HG02981 (cell line): ENCODE data around the gene GCSAM.
A peak's percentile ranks its signal among the peaks of the same experiment; 100 is the strongest.

Source experiments
- ATAC-seq: cut with Tn5 transposase; IDR thresholded peaks from one replicate; pipeline ENCODE4 v1.9.1; 2021; ENCODE audit warnings: mild to moderate bottlenecking, moderate library complexity; ENCODE audit not compliant: unreplicated experiment

The GCSAM gene

DNA sequence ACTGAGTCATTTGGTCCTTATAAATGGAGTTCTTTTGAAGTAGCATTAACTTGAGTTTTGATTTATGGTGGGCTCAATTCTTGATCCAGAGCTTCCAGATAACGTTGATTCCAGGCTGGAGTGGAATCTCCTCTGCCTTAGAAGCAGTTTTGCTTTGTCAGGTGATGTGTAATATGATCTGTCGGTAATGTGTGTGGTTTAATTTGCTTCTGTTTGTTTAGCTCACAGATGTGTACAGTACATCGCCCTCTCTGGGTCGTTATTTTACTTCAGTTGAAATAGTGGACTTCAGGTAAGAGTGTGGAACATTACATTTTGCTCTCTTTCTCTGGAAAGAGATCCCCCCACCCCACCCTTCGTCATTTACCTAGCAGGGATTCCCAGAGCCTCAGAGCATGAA lies 23.7 kb downstream of the GCSAM start:
- ATAC-seq, result no peak

DNA sequence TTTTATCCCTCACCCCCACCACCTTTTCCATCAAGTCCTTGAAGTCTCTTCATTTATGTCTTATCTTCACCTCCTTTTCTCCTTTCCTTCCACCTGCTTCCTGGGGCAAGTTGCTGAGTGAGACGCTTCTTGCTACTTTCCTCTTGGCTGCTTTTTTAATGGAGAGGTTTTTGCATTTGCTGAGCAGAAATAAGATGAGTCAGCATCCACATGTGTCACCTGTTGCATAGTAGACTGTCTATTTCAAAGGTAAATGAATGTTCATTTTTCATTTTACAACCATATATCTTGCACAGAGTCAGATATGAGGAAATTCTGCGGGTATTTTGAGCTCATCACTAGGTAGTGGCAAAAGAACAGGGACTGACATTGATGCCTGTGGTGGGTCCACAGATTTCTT lies 28.3 kb downstream of the GCSAM start:
- no peak for ATAC-seq

DNA sequence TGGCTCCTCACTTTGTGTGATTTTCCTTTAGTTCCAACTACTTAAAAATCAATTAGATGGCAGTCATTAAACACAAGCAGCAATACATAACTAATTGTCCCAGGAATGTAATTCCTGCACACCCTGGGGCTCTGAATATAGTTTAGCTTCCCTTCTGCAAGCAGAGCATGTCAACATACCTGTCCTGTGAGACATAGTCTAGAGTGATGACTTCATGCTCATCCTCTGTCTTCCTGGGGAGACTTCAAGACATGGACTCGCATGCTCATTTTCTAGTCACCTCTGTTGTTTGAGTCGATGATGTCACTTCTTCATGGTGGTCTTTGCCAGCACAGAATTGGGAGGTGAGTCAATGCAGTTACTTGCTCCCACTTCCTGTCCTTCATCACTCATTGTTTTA lies 31.1 kb downstream of the GCSAM start:
- no peak for ATAC-seq

DNA sequence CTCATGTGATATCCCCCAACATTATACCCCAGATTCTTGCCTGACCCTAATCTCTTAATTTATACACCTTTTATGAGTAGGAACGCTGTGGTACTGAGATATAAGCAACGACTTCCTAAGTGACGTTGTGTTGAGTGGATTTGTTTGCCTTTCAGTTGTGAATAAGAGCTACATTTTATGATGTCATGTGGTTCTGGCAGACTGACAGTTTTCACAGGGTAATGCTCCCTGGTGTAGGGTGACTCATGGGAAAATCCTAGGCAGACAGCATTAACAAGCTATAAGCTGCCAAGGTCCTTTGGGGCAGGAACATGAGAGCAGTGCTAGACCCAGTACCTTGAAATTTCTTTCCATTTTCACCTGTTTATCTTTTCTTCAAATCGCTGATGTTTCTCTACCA lies 35.7 kb downstream of the GCSAM start:
- ATAC-seq, result no peak

DNA sequence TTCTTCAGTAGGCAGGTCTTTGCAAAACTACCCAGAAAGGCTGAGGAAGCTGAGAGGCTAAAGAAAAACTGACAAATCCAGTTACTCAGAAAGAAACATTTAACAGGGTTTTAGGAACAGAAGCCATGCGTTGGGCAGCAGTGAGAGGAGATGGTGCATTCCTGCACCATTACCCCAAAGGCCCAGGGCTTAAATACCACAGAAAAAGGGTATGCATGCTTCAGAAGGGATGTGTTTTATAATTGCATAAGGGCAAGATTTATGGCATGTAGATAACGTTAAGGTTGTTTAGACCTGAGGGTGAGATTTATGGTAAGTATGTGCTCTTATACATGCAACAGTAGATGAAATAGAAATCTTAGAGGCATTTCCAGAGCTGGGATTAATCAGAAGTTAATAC lies 36.9 kb downstream of the GCSAM start:
- ATAC-seq, result no peak

DNA sequence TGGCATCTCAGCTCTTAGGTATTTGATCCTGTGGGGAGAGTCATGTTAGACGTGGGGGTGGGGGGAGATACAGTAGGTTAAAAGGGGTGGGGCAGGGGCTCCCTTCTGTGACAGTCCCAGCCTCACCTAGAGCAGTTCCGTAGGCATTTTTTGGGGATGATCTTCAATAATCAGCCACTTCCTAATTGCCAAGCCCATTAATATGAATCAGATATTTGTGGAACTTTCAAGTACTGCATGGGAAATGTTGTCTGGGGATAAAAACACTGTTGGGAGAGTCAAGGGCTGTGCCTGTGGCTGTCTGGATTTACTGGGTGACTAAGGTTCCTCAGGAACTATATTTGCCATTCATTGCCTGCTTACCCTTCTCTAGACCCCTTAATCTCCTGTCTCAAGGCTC lies 37.3 kb downstream of the GCSAM start:
- ATAC-seq, result no peak

DNA sequence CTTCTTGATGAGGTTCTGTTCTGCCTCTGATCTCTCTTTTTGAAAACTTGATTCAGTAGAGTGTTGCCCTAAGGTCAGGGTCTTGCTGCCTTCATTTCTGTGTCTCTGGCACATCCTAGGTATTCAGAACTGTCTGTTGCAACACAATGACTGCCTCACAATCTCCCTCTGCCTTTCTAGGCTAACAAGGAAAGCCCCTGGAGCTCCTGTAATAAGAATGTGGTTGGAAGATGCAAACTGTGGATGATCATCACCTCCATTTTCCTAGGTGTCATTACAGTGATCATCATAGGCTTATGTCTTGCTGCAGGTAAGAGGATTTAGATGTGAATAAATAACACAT lies 39.9 kb downstream of the GCSAM start:
- ATAC-seq, result no peak

DNA sequence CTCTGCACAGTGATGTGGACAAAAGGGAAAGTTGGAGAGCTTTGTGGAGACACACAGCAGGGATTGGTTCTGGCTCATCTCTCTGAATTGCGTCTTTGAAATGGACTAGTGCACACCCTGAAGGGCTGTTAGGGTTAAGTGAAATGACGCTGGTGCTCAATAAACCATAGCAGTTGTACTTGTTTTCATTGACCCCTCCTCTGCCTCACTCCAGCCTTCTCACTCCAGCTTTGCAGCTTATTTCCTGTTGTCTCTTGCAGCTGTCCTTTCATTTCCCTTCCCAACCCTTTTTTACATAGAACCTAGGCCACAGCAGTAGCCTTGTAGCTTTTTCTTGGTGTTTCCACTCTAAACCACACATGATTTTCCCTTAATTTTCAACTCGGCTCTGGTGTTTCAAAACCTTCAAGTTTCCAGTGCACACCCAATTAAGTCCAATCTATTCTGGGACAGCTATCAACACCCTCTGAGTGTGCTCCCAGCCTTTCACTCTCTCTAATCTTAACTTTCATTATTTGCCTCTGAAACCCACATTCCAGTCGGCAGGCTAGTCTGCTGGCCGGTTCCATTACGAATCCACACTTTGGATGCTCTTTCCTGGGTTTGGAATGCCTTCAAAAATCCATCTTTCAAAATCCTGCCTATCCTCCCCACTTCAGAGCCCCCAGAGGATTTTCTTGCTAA lies 40.4 kb downstream of the GCSAM start:
- no peak for ATAC-seq

DNA sequence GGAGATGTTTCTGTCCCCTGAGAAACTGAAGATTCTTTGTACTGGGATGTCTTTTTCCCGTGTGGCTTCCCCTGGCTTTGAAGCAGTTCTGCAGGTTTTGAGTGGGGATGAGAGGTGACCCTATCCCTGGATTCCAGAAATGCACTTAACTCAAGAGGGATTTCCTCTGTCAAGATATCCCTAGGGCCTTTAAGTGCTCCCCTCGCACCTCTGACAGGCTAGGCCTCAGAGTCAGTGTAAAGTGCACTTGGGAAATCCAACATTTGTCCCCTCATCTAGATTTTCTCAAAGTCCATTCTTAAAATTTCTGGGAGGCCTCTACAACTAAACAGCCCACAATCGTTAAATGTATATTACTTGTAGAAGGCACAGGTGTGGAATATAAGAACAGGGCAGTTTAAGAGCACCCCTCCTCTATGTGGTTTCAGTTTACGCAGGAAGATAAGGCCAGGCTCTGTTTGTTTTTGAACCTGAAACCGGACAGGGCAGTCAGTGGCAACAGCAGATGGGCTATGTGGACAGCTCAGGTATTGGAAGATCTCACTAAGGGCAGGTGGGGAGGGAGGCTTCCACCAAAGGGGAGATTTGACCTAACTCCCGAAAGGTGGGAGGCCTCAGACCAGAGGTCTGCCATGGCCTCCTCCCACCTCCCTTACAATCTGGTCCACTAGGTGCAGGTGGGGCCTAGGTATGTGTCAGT lies 42.0 kb downstream of the GCSAM start:
- no peak for ATAC-seq

DNA sequence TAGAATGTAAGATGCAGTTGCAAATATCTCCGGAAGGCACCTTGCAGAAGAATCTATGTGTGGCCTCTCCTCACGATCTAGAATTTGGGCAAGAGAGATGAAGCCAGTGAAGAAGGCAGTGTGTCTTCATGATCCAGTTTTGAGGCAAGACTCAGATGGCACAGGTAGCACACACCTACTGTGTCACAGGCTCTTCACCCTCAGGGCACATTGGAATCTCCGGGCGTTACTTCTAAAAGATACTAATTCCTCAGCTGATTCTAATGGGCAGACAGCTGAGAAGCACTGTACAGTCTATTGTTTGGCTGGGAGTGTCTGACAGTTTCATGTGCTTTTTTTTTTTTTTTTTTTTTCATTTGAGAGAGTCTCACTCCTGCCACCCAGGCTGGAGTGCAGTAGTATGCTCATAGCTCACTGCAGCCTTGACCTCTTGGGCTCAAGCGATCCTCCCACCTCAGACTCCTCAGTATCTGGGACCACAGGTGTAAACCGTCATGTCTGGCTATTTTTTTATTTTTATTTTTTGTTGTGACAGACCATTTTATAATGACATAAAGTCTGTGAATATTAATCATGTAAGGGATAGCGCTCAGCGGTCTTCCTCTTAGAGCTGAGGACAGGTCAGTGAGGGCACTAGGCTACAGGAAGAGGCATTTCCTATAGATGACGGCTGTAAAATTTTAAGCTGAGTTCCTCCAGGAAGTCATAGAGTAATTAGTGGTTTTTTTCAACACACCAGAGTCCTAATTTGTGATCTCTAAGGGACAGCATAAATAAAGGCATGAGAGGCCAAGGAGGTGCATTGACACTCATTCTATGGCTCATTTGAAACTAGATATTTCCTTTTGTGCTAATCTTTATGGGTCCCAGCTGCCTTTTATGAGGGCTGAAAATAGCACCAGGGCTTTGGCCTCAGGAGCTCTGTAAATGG lies 42.8 kb downstream of the GCSAM start:
- no peak for ATAC-seq

DNA sequence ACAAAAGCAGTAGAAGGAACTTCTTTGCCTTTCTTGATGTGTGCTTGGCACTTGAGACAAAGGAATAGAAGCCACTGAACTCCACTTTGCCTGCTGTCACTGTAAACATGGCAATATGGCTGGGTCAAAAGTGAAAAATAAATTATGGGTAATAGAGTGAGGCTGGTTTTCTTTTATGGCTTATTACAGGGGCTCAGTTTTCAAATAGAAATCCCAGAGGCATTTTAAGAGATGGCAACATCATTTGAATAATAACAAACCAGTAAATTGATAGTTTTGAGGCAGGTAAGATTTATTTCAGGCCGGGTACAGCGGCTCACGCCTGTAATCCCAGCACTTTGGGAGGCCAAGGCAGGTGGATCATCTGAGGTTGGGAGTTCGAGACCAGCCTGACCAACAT lies 44.1 kb downstream of the GCSAM start:
- no peak for ATAC-seq

DNA sequence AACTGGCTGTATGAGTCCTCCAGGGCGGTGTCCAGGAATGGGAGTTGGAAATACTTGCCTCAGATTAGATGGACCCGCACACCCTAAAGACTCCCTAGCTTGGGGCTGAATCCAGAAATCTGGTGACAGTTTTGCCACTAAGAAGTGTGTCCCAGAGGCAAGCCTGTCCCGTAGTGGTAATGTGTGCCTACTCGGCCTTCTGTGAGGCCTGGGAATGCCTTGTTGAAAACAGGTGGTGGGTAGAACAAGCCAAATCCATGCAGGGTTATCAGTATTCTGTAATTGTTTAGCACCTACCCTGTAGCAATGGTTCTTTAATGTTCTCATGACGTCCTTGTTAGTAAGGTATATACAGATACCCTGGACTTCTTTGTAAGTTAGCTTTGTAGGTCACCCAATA lies 45.3 kb downstream of the GCSAM start:
- ATAC-seq, result no peak

DNA sequence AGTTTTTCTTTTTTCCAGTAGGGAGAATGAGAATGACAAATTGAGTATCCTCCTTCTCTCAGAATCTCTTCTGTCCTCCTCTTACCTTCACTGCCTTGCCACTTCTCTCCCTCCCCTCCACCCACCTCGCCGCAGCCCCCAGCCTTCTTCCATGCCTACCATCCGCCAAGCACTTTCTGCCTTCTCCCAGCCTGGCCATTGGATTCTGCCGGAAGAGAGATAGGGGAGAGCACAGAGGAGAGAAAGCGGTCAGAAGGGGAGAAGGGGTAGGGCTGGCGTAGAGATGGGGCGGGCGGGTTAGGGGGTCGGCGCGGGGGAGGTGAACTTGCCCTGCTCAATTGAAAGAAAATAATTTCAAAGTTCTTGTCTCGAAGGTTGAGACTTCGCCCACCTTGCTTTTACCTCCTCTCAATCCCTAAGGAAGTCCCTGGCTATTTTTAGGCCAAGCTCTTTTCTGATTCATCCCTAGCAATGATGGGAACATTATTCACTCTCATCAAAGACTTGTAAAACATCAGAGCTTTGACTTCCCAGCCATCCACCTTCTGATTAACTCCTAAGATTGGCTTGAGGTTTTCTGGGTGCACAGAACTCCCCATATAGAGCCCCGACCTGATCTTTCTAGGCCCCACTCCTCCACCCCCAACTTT lies 46.0 kb downstream of the GCSAM start:
- ATAC-seq, result no peak

DNA sequence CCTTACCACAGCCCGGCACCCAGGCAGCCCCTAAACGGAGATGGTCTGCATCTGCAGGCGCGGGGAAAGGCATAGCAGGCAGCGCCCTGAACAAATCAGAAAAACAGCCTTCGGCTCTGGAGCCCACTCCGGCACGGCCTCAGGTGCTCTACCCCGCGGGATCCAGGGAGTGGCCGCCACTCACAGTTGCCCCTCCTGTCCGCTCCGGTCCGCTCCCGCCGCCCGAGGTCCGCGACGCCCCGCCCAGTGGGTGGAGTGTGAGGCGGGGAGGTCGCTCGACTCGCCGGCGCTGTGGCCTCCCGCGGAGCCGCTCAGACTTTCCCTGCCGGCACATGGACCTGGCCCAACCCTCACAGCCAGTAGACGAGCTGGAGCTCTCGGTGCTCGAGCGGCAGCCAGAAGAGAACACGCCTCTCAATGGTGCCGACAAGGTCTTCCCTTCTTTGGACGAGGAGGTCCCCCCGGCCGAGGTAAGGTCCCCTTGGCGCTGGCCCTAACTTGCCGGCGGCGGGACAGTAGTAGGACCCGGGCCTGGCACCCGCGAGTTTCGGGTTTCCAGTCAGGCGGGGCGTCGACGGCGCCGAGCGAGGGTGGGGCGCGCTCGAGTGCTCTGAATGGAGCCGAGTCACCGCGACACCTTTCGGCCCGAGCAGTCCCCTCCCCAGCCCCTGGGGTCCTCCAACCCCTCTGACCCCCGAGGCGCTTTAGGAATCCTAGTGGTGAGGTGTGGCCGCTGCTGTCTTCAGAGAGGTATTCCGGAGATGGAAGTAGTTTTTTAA lies 46.8 kb downstream of the GCSAM start, which contains the start of gene C3orf52:
TSS of gene C3orf52 (plus strand) at position 314 of the 779 bp plus-strand sequence. CDS start at position 333, 19 bp downstream.
- ATAC-seq, result peak; percentile 67

DNA sequence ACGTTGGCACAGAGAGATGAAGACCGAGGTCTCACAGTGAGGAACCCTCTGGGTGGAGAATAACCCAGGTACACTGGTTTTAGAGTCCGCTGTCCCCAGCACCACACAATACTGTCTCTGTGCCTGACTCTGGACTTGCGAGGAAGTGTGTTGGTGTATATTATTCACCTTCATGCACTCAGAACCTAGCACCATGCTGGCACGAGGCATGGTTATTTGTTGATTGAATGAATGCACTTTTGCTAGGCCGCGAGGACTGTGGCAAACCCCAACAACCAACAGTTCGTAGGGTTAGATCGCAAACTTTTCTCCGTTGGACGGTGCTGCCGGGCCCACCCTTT lies 47.3 kb downstream of the GCSAM start:
- ATAC-seq, result no peak

DNA sequence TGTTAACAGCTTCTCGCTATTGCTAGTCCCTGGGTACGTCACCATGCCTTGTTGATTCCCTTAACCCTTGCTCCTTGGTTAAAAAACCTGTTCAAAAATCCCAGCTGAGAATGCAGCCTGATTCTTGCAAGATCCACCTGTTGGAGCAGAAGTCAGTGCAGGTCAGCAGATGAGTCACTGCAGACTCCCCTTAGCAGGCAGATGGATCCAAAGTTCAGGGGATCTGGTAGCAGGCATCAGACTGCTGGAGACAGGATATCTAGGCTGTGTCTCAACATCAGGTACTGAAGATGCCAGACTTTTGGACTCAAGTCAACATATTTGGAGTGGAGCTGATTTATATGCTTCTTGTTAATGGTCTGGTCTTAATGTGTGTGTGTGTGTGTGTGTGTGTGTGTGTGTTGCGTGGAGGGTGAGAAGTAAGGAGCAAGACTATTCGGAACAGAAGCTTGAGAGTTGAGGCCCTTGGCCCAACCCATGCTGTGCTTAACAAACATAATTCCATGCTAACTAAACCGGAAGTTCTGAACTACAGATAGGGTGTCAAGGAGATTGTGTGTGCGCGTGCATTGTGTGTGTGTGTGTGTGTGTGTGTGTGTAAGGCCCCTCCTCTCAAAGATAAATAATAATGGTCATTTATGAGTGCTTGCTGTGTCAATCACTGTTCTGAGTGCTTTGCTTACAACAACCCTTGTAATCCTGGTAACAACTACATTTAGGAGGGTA lies 47.9 kb downstream of the GCSAM start:
- ATAC-seq, result no peak

DNA sequence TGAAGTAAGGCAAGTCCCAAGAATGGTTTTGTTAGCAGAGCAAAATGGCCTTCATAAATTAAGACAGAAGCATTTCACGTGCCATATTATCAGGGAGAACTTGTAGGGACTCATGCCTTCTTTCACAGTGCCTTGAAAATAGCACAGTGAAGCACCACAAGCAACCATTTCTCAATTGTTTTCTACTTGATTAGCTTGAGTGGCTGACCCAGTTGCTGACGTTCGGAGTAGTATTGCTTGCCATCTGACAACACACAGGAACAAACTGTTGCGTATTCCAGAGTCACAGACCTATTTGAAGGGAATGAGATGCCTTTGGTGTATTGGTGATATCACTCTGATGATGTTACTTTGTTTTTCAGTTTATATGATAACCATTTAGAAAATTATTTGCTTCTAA lies 49.8 kb downstream of the GCSAM start:
- ATAC-seq, result no peak

DNA sequence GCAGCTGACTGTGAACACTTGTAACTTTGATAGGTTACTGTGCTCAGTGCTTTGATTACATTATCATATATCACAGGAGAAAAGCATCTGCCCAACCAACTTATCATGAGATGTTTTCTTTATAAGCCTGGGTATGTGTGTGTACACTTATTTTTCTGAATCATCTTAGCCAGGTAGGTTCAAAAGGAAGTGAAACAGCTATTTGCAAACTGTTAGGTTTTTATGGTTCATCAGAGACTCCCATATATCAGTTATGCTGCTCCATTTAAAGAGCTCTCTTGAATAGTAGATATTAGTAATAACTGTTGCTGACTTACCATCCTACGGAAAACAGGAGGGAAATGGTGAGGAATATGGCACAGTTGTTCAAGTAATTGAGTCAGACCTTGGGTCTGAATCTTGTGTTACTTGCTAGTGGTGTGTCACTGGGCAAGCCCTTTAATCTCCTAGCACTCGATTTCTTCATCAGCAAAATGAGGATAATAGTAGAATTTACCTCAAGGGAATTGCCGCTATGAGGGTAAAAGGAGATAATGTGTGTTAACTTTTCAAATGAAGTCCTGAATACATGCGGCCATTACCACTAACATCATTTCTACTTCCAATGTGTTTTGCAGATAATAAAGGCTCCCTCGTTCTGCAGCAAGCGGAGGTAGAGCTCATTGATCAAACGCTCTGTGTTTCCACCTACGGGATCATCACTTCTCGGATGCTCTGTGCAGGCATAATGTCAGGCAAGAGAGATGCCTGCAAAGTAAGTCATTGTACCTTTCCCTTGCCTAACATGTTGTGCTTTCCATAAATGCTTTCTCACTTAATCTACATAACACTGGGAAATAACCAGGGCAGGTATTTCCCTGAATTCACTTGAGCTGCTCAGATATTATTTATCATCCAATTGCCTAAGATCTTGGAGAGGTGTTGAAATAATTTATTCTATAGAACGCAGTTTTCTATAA lies 54.6 kb downstream of the GCSAM start:
- ATAC-seq, result no peak
